HepG2 (cell line): ENCODE measurements around the gene CRTC2. TPM values are rescaled to one million over a fixed set of nuclear protein-coding genes. Genes with fewer than 3 reads are reported as not detected.

Experiments
- ETS1 ChIP-seq: sonication (generic); formaldehyde crosslinking; IDR thresholded peaks from 2 replicates; pipeline ENCODE4 v1.4.0; 2020; ENCODE audit warnings: missing genetic modification reagents
- FOXO1 ChIP-seq: sonication (generic); formaldehyde crosslinking; IDR thresholded peaks from 2 replicates; pipeline ENCODE4 v1.4.0; 2020; ENCODE audit warnings: missing genetic modification reagents
- GLI4 ChIP-seq: sonication (generic); formaldehyde crosslinking; IDR thresholded peaks from 2 replicates; pipeline ENCODE4 v1.5.1; 2020; ENCODE audit warnings: missing genetic modification reagents, mild to moderate bottlenecking, moderate library complexity, borderline replicate concordance
- GMEB1 ChIP-seq: sonication (generic); formaldehyde crosslinking; IDR thresholded peaks from 2 replicates; pipeline ENCODE4 v1.5.1; 2020; ENCODE audit warnings: missing genetic modification reagents, mild to moderate bottlenecking, borderline replicate concordance
- HDAC2 ChIP-seq: sonication (generic); formaldehyde crosslinking; IDR thresholded peaks from 2 replicates; pipeline ENCODE4 v1.4.0; 2020; ENCODE audit warnings: missing genetic modification reagents
- NFIC ChIP-seq: IDR thresholded peaks from 2 replicates; pipeline ENCODE4 v1.6.1; 2012; ENCODE audit warnings: mild to moderate bottlenecking, low read length, inconsistent platforms
- PREB ChIP-seq: sonication (generic); formaldehyde crosslinking; IDR thresholded peaks from 2 replicates; pipeline ENCODE4 v1.4.0; 2020; ENCODE audit warnings: missing genetic modification reagents
- RERE ChIP-seq: IDR thresholded peaks from 2 replicates; pipeline ENCODE4 v1.6.1; 2016; ENCODE audit warnings: low read depth, missing genetic modification reagents, missing compliant biosample characterization
- RFX3 ChIP-seq: IDR thresholded peaks from 2 replicates; pipeline ENCODE4 v1.6.1; 2016; ENCODE audit warnings: missing biosample characterization, missing genetic modification reagents
- RXRA ChIP-seq: sonication (generic); formaldehyde crosslinking; IDR thresholded peaks from 2 replicates; pipeline ENCODE4 v1.5.1; 2020; ENCODE audit warnings: missing genetic modification reagents
- SMAD3 ChIP-seq: sonication (generic); formaldehyde crosslinking; IDR thresholded peaks from 2 replicates; pipeline ENCODE4 v1.4.0; 2020; ENCODE audit warnings: missing genetic modification reagents
- SNRNP70 ChIP-seq: fragments of 200-400 bp; formaldehyde crosslinking; IDR thresholded peaks from 2 replicates; pipeline ENCODE4 v1.6.1; 2017; ENCODE audit warnings: mild to moderate bottlenecking, low read depth, low read length, moderate library complexity
- TBX3 ChIP-seq: fragments of 450-650 bp; IDR thresholded peaks from 2 replicates; pipeline ENCODE4 v1.6.1; 2017; ENCODE audit warnings: antibody characterized with exemption, mild to moderate bottlenecking, inconsistent platforms, borderline replicate concordance
- ZNF101 ChIP-seq: sonication (generic); formaldehyde crosslinking; IDR thresholded peaks from 2 replicates; pipeline ENCODE4 v1.4.0; 2020; ENCODE audit warnings: mild to moderate bottlenecking, low read depth, missing genetic modification reagents, borderline replicate concordance
- ZNF574 ChIP-seq: sonication (generic); formaldehyde crosslinking; IDR thresholded peaks from 2 replicates; pipeline ENCODE4 v1.4.0; 2020; ENCODE audit warnings: missing genetic modification reagents
- ZNF589 ChIP-seq: sonication (generic); formaldehyde crosslinking; conservative IDR thresholded peaks from 2 replicates; pipeline ENCODE4 v1.8.0; 2022; ENCODE audit warnings: mild to moderate bottlenecking, moderate library complexity, missing genetic modification reagents
- ZNF777 ChIP-seq: sonication (generic); formaldehyde crosslinking; IDR thresholded peaks from 2 replicates; pipeline ENCODE4 v1.4.0; 2020; ENCODE audit warnings: missing genetic modification reagents
- polyA plus RNA-seq, 8 experiments: library from polyadenylated mRNA; depleted of rRNA in 3 of 8; stranded (reverse) in 7 of 8; unstranded in 1 of 8; fragments of >200 nt; fragmentation: Illumina TruSeq in 4 of 8; extraction: Trizol in 4 of 8; gene quantifications; 2 replicates each; pipeline versions ENCODE4 v1.2.1 to v1.2.3, GENCODE V29; 2011 to 2016; ENCODE audit warnings: low read depth in 4 of 8, missing spikeins in 1 of 8, mixed read lengths in 1 of 8; ENCODE audit not compliant: insufficient read depth in 1 of 8
- total RNA-seq, 5 experiments: library from RNA; depleted of rRNA; stranded (reverse); fragments of >200 nt; fragmentation: Illumina TruSeq; extraction: Trizol; gene quantifications; 2 replicates each; pipeline ENCODE4 v1.2.3, GENCODE V29; 2016; ENCODE audit warnings: low read depth in 1 of 5

CRTC2 gene
- total and polyA plus RNA-seq, 2 of the 13 experiments (the other 11 are each of a cell fraction or from before 2014, with no cell fraction given): 6.1 to 26.7 TPM

- TF ChIP-seq TBX3 (no peak), PREB (CRISPR knock-in tag) (no peak), SMAD3 (CRISPR knock-in tag) (peak; percentile 94), RXRA (peak; percentile 75), SNRNP70 (no peak), GMEB1 (CRISPR knock-in tag) (peak; percentile 86; the same call in 1 of the 2 replicates), RFX3 (CRISPR knock-in tag) (peak; percentile 14; the same call in 1 of the 2 replicates), ZNF574 (CRISPR knock-in tag) (peak; percentile 95), RERE (CRISPR knock-in tag) (peak; percentile 41; the same call in 1 of the 2 replicates), HDAC2 (CRISPR knock-in tag) (peak; percentile 64), ETS1 (CRISPR knock-in tag) (no peak), FOXO1 (CRISPR knock-in tag) (peak; percentile 50), ZNF589 (CRISPR knock-in tag) (no peak), ZNF101 (no peak), ZNF777 (CRISPR knock-in tag) (peak; percentile 85), NFIC (no peak), GLI4 (CRISPR knock-in tag) (0 out of 2 replicates have a peak, but pooled peaks have one; percentile 19)
These were observed 32.2 kb upstream of the CRTC2 start, which contains the start of gene RPS27 (continued) for GRCh38 chr1:153990468-153991150.
